ENCODE results near the gene PSAP. TPM values are rescaled to one million over a fixed set of nuclear protein-coding genes. Genes with fewer than 3 reads are reported as not detected.

The PSAP gene
- total and polyA plus RNA-seq, 9 donors: 632 to 3,407 (median 1,118) TPM

- Histone ChIP-seq H3K9me3 (no peaks in the 10 kb centered on the region), H3K27ac (no peak overlapping the region), H3K36me3 (no peaks in the 10 kb centered on the region), H3K27me3 (no peaks in the 10 kb centered on the region), H3K4me1 (ENCODE audit: insufficient read depth) (no peaks in the 10 kb centered on the region), H3K4me3 (no peak overlapping the region)
- no peak for DNase-seq
- no peak for TF ChIP-seq CTCF (IDR thresholded peaks at IDR 0.05)
- TF ChIP-seq EP300 (IDR thresholded peaks at IDR 0.05): no peak
- no peak for TF ChIP-seq POLR2A (IDR thresholded peaks at IDR 0.05)
- intact Hi-C loops (cut with DNase I): loop anchor here in 1 of 4 donors (10.0 kb wide), 1 partner anchor 385 kb away; the partner anchor contains the start of gene CDH23
- WGBS, 3 donors: 90 to 93% (median 91%) methylated on average over 6 of the region's 6 CpGs
Observed at GRCh38 chr10:71779641-71780040, 71.4 kb downstream of the PSAP start.

GRCh38 chr10:71778071-71778825, 72.8 kb downstream of the PSAP start:
- Histone ChIP-seq H3K9me3 (no peaks in the 10 kb centered on the region), H3K27ac (no peak overlapping the region), H3K4me1 (ENCODE audit: insufficient read depth) (peaks cover 1% of the 10 kb centered on the region), H3K27me3 (no peaks in the 10 kb centered on the region), H3K4me3 (no peak overlapping the region), H3K36me3 (no peaks in the 10 kb centered on the region)
- intact Hi-C loops (cut with DNase I): loop anchor here in 1 of 4 donors (10.0 kb wide), 1 partner anchor 383 kb away; the partner anchor contains the start of gene CDH23
- no peak for TF ChIP-seq EP300 (IDR thresholded peaks at IDR 0.05)
- TF ChIP-seq POLR2A (IDR thresholded peaks at IDR 0.05): no peak
- no peak for TF ChIP-seq CTCF (IDR thresholded peaks at IDR 0.05)
- peak in 1 of 5 donors; percentile 19 for DNase-seq
- 90 to 95% (median 91%) methylated on average over 11 of the region's 11 CpGs for WGBS, 3 donors

- H3K4me1 ChIP-seq (ENCODE audit: insufficient read depth): peaks cover 1% of the 10 kb centered on the region
- 91 to 96% (median 95%) methylated on average over 17 of the region's 17 CpGs for WGBS, 3 donors
- peak in 1 of 5 donors; percentile 16 for DNase-seq
- no peaks in the 10 kb centered on the region for H3K36me3 ChIP-seq
- intact Hi-C loops (cut with DNase I): loop anchor here in 1 of 4 donors (10.0 kb wide), 1 partner anchor 383 kb away; the partner anchor contains the start of gene CDH23
- TF ChIP-seq POLR2A (IDR thresholded peaks at IDR 0.05): no peak
- no peak for TF ChIP-seq CTCF (IDR thresholded peaks at IDR 0.05)
- no peak for TF ChIP-seq EP300 (IDR thresholded peaks at IDR 0.05)
- no peak overlapping the region for H3K4me3 ChIP-seq
- no peaks in the 10 kb centered on the region for H3K9me3 ChIP-seq
- H3K27me3 ChIP-seq: no peaks in the 10 kb centered on the region
- no peak overlapping the region for H3K27ac ChIP-seq
Observed at GRCh38 chr10:71777213-71777985, 73.7 kb downstream of the PSAP start.

GRCh38 chr10:71776481-71776925, 74.5 kb downstream of the PSAP start:
- Histone ChIP-seq H3K9me3 (no peaks in the 10 kb centered on the region), H3K4me3 (no peak overlapping the region), H3K27ac (no peak overlapping the region), H3K27me3 (no peaks in the 10 kb centered on the region), H3K4me1 (ENCODE audit: insufficient read depth) (peaks cover 7% of the 10 kb centered on the region), H3K36me3 (no peaks in the 10 kb centered on the region)
- 60 to 74% (median 69%) methylated on average over 2 of the region's 2 CpGs for WGBS, 3 donors
- peak in 1 of 5 donors; percentile 14 for DNase-seq
- intact Hi-C loops (cut with DNase I): loop anchor here in 1 of 4 donors (10.0 kb wide), 1 partner anchor 382 kb away; the partner anchor contains the start of gene CDH23
- no peak for TF ChIP-seq POLR2A (IDR thresholded peaks at IDR 0.05)
- no peak for TF ChIP-seq CTCF (IDR thresholded peaks at IDR 0.05)
- TF ChIP-seq EP300 (IDR thresholded peaks at IDR 0.05): no peak
